ENCODE measurements around the gene EFHC1. TPM values are rescaled to one million over a fixed set of nuclear protein-coding genes. Genes with fewer than 3 reads are reported as not detected.

EFHC1 gene
- 10 to 100 TPM; 18.9 to 23.6 TPM for total RNA-seq

DNA sequence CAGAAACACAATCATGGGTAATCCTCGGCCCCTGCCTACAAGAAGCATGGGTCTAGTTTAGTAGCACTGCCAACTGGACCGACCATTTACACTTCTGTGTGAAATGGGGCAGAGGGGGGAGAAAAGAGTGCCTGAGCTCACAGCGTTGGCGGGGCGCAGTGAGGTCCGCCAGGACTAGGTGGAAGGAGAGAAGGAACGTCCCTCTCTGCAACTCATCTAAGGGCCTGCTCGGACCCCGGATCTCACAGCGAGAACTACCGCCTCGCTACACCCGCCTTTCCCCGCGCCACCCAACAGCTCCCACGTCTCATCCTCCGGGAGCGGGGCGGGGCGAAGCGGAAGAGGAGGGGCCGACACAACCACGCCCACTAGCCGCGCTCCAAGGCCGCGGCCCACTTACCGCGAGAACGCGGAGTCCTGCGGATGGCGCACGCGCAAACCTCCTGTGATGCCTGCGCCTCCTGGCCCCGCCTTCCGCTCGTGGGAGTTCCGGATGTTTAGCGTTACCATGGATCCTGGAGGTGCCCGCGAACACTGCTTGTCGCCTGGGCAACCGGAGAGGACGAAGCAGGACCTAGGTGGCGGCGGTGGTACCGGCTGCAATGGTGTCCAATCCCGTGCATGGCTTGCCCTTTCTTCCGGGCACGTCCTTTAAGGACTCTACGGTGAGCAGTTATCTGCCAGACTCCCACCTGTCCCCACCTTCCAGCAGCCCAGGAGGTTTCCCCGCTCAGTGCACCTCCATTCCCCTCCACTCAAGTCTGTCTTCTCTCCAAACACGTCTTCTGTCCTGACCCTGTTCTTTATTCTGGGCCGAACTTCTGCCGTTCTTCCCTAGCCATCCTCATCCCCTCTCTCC, at the start of gene EFHC1:
EFHC1 (plus strand) TSS at position 534 of the 859 bp plus-strand sequence; CDS start at position 603, 69 bp downstream.

Other genes with a start within 250 kb of the EFHC1 start
- gene IL17A, start 234.0 kb upstream of the EFHC1 start, total RNA-seq, result not detected
- gene IL17F, start 175.8 kb upstream of the EFHC1 start, total RNA-seq, result not detected
- gene MCM3, start 135.6 kb upstream of the EFHC1 start, total RNA-seq, result 100 to 1,000 TPM in 1 of 2 donors, 10 to 100 TPM in 1; 72.3 to 153 TPM
- gene PAQR8, start 58.2 kb upstream of the EFHC1 start, total RNA-seq, result 10 to 100 TPM; 63.9 to 86.4 TPM
- 10 to 100 TPM; 14.1 to 49.3 TPM for gene TRAM2, start 156.7 kb downstream of the EFHC1 start, total RNA-seq

Data from melanocyte of skin (primary cell).